ENCODE data around the gene NUPR1.
"Not testable (repeated sequence)": the region's sequence is repeated elsewhere in the genome, so short reads cannot be mapped to it uniquely, and the experiment has no call there.

Gene NUPR1

DNA sequence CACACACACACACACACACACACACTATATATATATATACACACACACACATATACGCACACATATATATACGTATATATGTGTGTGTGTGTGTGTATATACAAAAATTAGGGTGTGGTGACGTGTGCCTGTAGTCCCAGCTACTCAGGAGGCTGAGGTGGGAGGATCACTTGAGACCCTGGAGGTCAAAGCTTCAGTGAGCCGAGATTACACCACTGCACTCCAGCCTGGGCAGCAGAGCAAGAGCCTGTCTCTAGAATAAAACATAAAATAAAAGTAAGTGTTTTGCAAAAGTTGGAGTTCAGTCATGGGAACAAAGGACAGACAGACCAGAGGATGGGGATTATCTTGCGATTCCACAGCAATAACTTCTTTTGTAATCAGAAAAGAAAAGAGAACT, 10.8 kb downstream of the NUPR1 start:
- in situ Hi-C loops (cut with MboI; ENCODE audit: low sequenced_read_pairs), result no loop called here

DNA sequence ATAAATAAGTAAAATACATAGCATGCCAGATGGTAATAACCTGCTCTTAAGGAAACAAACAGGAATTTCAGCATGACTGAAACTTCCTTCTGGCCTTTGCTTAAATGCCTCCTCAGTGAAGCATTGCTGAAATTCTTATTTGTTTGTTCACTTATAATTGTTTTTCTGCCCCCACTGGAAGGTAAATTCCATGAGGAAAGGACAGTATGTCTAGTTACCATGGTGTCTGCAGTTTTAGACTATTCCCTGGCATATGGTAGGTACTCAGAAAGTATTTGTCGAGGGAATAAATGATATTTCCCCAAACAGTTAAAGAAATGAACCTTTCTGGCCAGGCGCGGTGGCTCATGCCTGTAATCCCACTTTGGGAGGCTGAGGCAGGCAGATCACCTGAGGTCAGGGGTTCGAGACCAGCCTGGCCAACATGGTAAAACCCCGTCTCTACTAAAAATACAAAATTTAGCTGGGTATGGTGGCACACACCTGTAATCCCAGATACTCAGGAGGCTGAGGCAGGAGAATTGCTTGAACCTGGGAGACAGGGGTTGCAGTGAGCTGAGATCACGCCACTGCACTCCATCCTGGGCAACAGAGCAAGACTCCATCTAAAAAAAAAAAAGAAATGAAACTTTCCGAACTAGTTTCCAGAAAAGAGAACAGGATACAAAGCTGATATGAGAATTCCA, 11.5 kb downstream of the NUPR1 start:
- in situ Hi-C loops (cut with MboI; ENCODE audit: low sequenced_read_pairs), result not testable (repeated sequence)

DNA sequence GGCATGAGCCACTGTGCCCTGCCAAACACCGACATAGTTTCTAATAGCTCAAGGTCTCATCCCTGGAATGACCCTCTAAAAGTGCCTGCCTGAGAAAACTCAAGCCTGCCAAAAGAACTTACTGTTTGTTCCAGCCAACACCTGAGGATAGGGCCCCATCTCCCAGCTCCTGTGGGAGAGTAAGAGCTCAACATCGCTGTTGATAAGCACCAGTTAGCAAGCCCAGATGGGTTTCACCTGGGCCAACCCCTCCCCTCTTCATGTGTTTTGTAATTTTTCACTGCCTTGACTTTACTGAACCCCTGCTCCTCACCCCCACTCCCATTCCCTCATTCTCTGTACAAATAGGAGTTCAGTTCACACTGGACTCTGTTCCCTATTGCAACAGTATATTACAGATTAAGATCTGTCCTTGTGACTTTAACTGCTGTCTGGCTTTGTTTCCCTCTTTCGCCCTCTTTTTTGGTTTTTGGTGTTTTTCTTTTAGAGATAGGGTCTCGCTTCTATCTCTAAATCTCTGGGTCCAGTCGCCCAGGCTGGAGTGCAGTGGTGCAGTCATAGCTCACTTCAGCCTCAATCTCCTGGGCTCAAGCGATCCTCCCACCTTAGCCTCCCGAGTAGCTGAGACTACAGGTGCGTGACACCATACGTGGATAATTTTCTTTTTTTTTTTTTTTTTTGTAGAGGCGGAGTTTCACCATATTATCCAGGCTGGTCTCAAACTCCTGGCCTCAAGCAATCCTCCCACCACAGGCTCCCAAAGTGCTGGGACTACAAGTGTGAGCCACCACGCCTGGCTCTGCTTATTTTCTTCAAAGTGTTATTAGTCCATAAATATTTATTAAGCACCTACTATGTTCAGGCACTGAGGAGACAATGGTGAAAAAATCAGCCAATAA, 12.3 kb downstream of the NUPR1 start:
- in situ Hi-C loops (cut with MboI; ENCODE audit: low sequenced_read_pairs), result no loop called here

DNA sequence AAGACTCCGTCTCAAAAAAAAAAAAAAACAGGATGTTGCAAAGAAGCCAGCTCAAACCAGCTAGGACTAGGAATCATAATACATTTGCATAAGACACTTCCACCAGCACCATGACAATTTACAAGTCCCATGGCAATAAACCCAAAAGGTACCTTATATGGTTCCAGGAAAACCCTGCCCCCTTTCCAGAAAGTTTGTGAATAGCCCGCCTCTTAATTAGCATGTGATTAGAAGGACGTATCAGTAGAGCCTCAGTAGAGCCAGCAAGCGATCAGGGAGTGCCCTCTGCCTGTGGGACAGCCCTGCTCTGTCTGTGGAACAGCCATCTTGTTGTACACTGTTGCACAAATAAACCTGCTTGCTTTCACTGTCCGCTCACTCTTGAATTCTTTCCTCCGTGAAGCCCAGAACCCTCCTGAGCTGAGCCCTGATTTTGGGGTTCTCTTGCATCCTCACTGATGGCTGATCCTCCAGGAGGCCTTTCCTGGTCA, 14.0 kb downstream of the NUPR1 start:
- in situ Hi-C loops (cut with MboI; ENCODE audit: low sequenced_read_pairs), result no loop called here

DNA sequence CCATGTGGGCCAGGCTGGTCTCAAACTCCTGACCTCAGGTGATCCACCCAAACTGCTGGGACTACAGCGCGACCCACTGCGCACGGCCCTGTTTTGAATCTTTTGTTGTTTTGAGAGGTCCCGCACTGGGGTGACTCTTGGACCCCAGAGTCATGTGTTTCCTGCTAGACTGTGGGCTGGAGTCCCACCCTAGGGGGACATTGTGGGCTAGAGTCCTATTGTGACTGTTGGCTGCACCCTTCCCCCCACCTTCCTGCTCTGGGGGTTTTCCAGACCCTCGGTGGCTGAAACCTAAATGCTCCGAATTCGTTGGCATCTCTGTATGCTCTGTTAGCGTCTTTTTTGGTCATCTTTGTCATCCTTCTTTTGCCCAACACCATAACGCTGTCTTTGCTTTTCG, 16.0 kb downstream of the NUPR1 start:
- in situ Hi-C loops (cut with MboI; ENCODE audit: low sequenced_read_pairs), result no loop called here

DNA sequence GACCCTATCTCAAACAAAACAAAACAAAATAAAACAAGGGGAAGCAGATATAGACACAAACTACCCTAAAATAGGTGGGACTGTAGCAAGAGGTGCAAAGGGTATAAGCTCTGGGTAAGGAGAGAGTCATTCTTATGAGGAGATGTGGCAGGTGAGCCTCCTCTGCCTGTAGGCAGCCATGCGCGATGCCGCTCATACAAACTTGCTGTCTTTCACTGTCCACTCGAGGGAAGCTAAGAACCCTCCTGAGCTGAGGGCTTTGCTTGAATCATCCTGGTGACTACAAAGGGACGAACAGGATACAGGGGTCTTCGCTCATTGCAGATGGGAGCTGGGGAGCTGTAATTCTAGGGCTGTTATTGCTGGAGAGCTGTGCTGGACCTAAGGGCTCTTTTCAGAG, 17.3 kb downstream of the NUPR1 start:
- in situ Hi-C loops (cut with MboI; ENCODE audit: low sequenced_read_pairs), result no loop called here

DNA sequence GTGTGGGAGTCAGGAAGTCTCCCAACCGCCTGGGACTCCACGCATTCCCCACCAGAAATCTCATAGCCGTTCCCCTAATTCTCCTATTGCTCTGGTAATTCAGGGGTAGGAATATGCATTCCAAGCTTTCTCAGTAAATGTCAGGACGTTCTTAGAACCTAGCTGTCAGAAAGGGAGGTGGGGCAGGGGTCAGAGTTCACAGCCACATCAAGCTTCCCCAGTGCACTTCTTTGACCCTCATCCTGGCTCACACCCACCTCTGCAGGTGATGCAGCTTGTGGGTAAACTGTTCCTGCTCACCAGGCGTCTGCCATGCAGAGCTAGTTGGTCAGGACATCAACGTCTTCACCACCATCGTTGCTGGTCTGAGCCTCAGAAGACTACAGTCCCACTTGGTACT, 18.1 kb downstream of the NUPR1 start:
- in situ Hi-C loops (cut with MboI; ENCODE audit: low sequenced_read_pairs), result no loop called here

DNA sequence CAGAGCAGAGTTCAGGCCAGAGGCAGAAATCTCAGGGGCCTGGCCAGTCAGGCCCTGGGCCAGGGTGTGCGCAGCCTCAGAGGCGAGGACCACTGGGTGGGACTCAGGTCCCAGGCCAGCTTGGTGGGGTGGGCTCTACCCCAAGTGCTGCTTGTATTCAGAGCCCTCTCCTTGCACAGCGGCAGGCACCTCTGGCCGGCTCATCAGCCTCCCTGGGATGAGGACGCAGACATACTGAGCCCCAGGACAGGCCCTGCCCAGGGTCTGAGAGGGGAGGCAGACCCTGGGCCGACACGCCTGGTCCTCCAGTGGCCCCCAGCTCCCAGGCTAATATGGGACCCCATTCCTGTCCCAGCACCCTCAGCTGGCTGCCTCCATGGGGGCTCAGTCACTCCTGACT, 24.5 kb downstream of the NUPR1 start:
- in situ Hi-C loops (cut with MboI; ENCODE audit: low sequenced_read_pairs), result no loop called here

DNA sequence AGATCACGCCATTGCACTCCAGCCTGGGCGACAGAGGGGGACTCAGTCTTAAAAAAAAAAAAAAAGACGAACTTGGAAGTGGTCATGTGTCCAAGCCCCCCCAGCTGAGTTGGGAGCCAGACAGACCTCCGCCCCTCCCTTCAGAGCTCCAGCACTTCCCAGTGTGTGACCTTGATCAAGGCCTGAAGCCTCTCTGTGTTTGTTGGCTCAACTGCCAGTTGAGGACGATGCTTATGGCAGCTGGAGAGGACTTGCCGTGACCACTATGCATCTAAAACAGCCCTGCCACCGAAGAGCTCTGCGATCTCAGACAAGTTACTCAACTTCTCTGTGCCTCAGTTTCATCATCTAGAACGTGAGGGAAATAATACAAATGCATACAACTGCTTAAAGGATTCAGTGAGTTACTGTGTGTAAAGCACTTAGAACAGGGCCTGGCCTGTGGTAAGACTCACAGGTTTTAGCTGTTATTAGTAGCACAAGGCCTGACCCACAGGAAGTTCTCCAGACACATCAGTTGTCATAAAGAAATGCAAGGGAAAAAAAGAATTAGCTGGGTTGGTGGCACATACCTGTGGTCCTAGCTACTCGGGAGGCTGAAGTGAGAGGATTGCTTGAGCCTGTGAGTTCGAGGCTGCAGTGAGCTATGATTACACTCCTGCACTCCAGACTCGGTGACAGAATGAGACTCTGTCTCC, 25.1 kb downstream of the NUPR1 start:
- in situ Hi-C loops (cut with MboI; ENCODE audit: low sequenced_read_pairs), result no loop called here

DNA sequence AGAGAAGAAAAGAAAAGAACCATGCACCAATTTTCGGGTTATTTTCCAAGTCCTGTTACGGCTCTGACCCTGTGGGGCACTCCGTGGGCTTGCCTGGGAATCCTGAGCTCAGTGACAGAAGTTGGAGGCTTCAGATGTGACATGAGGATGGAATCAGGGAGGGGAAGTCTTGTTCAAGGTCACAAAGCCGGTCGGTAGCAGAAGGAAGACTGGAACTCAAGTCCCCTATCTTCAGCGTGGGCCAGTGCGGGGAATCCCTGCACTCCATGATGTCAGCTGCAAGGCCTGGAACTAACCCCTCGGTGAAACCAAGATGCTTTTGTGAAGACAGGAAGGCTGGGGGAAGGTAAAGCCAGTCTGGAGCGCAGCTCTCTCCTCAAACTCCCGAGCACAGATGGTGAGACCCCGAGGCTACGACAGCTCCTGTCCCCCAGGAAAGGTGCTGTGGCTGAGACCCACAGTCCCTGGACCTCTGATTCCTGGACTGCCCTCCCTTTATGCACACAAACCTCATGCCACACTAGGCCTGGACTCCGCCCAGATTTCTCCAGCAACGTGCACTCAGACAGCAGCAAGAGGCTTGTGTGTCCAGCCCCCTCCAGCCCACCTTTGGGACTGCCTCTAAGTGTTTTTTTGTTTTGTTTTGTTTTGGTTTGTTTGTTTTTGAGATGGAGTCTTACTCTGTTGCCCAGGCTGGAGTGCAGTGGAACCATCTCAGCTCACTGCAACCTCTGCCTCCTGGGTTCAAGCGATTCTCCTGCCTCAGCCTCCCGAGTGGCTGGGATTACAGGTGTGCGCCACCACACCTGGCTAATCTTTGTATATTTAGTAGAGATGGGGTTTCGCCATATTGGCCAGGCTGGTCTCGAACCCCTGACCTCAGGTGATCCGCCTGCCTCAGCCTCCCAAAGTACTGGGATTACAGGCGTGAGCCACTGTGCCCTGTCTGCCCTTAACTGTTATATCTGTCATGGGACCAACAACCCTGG, 26.7 kb downstream of the NUPR1 start:
- in situ Hi-C loops (cut with MboI; ENCODE audit: low sequenced_read_pairs), result no loop called here

DNA sequence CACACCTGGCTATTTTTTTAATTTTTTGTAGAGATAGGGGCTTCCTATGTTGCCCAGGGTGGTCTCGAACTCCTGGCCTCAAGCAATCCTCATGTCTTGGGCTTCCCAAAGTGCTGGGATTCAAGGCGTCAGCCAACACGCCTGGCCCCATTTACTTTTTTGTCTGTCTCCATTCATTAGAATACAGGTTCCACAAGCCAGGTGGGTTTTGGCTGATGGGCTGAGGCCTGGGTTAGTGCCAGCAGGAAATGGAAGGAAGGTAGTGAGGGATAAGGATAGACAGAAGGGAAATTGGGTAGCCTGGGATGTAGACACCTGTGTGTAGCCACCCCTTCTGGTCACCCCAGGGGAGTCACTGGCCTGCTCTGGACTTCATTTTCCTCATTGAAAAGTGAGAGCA, 27.7 kb downstream of the NUPR1 start:
- in situ Hi-C loops (cut with MboI; ENCODE audit: low sequenced_read_pairs), result no loop called here

DNA sequence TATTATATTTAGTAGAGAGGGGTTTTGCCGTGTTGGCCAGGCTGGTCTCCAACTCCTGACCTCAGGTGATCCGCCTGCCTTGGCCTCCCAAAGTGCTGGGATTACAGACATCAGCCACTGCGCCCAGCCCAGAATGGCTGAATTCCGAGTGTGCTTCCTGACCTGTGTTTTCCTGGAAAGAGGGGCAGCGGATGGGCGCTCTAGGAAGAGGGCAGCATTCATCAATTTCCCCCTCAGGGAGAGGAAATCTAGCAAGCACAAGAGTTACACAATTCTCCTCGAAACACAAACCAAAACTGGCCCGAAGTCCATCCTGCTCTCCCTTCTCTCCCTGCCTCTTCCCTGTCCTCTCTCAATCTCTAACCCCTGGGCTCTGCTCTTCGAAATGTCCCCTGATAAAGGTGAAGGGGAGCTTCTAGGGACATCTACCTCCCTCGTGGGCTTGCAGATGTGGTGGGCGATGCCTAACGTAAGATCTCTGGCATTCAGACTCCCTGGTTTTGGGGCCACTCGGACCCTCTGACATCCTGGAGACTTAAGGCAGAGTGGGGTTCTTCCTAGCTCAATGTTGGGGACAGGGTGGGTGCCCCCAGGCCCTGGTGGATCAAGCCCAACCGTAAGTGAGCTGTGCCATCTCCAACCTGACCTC, 33.2 kb downstream of the NUPR1 start:
- in situ Hi-C loops (cut with MboI; ENCODE audit: low sequenced_read_pairs), result no loop called here

DNA sequence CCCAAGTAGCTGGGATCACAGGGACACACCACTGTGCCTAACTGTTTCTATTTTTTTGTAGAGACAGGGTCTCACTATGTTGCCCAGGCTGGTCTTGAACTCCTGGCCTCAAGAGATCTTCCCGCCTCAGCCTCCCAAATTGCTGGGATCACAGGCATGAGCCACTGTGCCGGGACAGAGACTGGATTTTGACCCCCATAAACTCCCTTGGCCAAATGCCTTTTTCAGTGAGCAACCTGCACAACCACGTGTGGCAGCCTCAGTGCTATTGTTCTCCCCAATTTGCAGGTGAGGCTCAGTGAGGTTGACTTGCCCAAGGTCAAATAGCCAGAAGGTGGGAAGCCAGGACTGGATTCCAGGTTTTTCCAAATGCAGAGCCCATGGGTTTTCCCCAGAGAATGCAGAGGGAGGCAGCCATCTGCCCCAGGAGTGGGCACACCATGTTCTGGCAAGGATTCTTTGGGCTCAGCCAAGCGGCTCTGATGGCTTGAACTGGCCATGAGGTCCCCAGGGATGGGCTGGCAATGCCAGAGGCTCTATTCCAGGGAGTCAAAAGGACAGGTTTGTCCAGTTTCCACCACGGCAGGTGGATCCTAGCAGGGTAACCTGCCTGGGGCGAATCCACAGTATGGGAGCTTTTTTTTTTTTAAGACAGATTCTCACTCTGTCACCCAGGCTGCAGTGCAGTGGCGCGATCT, 33.9 kb downstream of the NUPR1 start:
- in situ Hi-C loops (cut with MboI; ENCODE audit: low sequenced_read_pairs), result no loop called here

DNA sequence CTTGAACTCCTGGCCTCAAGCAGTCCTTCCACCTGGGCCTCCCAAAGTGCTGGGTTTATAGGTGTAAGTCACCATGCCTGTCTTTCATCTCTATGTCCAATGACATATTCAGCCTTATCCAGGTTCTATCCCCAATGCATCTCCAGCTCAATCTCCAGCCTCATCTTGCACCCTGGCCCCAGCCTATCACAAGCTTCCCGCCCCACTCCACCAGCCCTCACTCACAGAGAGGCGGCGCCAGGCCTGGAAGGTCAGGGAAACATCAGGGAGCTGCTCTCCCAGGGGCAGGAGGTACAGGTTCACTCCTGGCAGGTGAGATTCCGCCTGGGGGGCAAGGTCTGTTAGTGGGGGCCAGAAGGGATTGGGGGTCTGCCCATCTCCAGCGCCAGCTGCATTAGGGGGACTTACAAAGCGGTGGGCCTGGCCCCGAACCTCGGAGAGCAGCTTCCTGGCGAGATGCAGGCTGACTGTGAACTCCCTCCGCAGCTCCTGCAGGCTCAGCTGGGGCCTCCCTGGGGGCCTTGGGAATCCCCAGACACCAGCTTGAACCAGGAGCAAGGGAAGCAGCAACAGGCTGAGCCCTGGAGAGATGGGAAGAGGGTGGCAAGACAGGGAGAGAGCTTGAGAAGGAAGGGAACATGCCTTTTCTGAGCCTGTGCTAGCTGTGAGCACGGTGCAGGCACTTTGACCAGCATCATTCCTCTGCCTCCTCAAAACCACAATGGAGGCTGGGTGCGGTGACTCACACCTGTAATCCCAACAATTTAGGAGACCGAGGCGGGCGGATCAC, 35.1 kb downstream of the NUPR1 start:
- in situ Hi-C loops (cut with MboI; ENCODE audit: low sequenced_read_pairs), result no loop called here

DNA sequence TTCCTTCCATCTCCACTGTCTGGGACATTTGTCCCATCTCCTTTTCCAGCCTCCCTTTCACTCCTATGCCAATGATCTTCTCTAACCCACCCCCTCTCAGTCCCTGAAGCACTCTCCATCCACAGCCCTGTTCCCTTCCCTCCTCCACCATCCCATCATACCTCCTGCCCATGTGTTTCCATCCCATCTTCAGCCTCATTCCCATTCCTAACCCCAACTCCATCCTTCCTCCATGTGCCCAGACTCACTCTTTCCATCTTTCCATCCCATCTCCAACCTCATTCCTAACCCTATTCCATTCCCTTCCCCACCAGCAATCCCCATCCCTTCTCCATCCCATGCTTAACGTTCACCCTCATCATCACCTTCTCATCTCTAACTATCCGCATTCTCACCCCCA, 36.5 kb downstream of the NUPR1 start:
- in situ Hi-C loops (cut with MboI; ENCODE audit: low sequenced_read_pairs), result no loop called here

DNA sequence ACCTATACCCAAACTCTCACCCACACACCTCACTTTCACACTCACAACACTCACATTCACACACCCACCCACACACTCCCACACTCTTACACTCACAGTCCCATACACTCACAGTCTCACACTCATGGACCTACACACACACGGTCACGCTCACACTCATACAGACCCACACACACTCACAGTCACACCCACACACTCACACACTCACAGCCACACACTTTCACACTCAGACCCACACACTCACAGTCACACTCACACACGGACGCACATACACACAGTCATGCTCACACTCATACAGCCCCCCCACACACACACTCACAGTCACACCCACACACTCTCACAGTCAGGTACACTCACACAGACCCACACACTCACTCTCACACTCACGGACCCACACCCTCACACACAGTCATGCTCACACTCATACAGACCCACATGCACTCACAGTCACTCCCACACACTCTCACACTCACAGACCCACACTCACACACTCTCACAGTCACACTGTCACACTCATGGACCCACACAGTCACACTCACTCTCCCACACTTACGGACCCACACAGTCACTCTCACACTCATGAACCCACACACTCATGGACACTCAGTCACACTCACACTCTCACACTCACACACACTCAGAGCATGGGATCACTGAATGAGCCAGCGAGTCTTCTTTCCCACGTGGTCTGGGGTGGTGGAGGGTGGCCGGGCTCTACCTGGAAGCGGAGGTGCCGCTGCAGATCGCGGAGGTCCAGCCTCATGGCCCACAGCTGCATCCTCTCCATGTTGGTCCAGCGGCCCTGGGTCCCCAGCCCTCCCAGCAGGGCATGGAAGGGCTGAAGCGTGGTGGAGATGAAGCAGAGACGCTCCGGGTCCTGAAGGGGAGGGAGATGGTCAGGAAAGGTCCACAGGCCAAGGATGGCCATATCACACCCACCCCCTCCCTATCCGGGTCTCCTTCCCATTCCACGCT, 37.2 kb downstream of the NUPR1 start:
- in situ Hi-C loops (cut with MboI; ENCODE audit: low sequenced_read_pairs), result no loop called here

DNA sequence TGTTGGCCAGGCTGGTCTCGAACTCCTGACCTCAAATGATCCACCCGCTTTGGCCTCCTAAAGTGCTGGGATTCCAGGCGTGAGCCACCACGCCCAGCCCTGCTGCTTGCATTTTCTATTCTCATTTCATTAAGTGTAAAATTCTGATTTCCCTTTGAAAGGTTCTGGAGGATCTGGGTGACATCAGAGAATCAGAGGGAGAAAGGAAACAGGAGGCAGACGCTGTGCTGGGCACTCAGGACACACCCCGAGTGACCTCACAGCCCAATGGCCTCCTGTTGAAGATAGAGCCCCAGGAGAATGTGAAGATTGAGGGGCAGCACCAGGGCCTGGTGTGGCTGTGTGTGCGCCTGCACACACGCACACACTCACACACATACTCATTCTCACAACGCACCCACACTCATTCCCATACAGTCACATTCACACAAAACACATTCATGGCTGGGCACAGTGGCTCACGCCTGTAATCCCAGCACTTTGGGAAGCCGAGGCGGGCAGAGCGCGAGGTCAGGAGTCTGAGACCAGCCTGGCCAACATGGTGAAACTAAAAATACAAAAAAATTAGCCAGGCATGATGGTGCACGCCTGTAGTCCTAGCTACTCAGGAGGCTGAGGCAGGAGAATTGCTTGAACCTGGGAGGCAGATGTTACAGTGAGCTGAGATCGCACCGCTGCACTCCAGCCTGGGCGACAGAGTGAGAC, 38.1 kb downstream of the NUPR1 start:
- in situ Hi-C loops (cut with MboI; ENCODE audit: low sequenced_read_pairs), result not testable (repeated sequence)
